ENCODE measurements around the gene SHLD1. TPM values are rescaled to one million over a fixed set of nuclear protein-coding genes. Genes with fewer than 3 reads are reported as not detected.
"Not testable (repeated sequence)": the region's sequence is repeated elsewhere in the genome, so short reads cannot be mapped to it uniquely, and the experiment has no call there.

The SHLD1 gene
- total RNA-seq, 1 donor from 2014 or later = 3.1 TPM

DNA sequence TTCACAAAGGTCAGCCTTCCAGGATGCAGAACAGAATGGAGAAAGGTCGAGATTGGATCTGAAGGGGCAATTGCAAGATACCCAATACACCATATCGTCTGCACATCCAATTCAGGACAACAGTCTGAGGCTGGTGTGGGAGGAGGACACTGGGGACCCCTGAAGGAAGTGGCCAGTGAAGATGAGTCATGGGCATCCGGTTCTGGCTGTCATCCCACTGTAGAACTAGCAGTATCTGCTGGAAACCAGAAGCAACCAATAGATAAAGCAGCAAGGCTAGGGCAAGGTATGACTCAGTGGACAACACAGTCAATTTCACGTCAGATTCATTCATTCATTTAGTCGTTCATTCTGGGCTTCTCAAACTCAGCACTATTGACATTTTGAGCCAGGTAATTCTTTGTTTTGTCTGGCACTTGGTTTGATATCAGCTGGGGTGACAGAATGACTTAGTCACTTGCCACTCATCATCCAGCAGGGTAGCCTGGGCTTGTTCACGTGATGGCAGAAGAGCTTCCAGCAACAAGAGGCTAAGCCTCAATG, 30.3 kb upstream of the SHLD1 start:
- Mint-ChIP-seq H3K4me1 (ENCODE audit: low read depth) (peaks cover 4% of the 10 kb centered on the region), H3K27me3 (ENCODE audit: low read depth) (peaks cover 4% of the 10 kb centered on the region), H3K27ac (ENCODE audit: unreplicated experiment) (no peak overlapping the region), H3K4me3 (ENCODE audit: unreplicated experiment) (no peak overlapping the region), H3K36me3 (ENCODE audit: low read depth) (no peaks in the 10 kb centered on the region), H3K9me3 (ENCODE audit: low read depth) (peaks cover 11% of the 10 kb centered on the region)
- DNase-seq (ENCODE audit: low spot score) = no peak
- TF ChIP-seq, protein P1, sequence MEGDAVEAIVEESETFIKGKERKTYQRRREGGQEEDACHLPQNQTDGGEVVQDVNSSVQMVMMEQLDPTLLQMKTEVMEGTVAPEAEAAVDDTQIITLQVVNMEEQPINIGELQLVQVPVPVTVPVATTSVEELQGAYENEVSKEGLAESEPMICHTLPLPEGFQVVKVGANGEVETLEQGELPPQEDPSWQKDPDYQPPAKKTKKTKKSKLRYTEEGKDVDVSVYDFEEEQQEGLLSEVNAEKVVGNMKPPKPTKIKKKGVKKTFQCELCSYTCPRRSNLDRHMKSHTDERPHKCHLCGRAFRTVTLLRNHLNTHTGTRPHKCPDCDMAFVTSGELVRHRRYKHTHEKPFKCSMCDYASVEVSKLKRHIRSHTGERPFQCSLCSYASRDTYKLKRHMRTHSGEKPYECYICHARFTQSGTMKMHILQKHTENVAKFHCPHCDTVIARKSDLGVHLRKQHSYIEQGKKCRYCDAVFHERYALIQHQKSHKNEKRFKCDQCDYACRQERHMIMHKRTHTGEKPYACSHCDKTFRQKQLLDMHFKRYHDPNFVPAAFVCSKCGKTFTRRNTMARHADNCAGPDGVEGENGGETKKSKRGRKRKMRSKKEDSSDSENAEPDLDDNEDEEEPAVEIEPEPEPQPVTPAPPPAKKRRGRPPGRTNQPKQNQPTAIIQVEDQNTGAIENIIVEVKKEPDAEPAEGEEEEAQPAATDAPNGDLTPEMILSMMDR (IDR thresholded peaks at IDR 0.05) = no peak

DNA sequence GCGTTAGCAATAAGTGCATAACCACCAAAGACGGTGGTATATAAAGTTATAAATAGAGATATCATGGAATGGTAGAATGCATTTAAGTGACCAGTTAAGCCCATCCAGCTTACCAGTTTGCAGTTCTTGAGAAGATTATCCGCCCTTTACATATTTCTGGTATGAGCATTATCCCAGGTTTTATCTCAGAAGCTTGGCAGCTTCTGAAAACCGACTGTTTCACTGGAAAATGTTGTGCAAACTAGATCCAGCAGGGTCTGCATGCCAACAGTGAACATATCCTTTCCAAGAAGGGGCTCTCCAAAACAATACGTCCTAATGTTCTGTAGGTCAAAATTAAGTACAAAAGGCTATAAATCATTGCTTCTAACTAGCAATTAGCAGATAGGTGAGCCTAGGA, 29.5 kb upstream of the SHLD1 start:
- DNase-seq (ENCODE audit: low spot score) = no peak
- peaks cover 4% of the 10 kb centered on the region for H3K27me3 Mint-ChIP-seq (ENCODE audit: low read depth)
- TF ChIP-seq, protein P1 (IDR thresholded peaks at IDR 0.05) = no peak
- H3K4me1 Mint-ChIP-seq (ENCODE audit: low read depth) = peaks cover 4% of the 10 kb centered on the region
- no peaks in the 10 kb centered on the region for H3K36me3 Mint-ChIP-seq (ENCODE audit: low read depth)
- H3K9me3 Mint-ChIP-seq (ENCODE audit: low read depth) = peaks cover 4% of the 10 kb centered on the region
- H3K27ac Mint-ChIP-seq (ENCODE audit: unreplicated experiment) = no peak overlapping the region
- H3K4me3 Mint-ChIP-seq (ENCODE audit: unreplicated experiment) = no peak overlapping the region

DNA sequence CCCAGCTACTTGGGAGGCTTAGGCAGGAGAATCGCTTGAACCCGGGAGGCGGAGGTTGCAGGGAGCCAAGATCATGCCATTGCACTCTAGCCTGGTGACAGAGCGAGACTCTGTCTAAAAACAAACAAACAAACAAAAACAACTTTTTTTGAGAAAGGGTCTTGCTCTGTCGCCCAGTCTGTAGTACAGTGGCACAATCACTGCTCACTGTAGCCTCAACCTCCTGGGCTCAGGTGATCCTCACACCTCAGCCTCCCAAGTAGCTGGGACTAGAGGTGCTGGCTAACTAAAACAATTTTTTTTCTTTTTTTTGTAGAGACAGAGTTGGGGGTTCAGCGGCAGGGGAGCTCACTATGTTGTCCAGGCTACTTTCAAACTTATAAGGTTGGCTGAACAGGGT, 28.8 kb upstream of the SHLD1 start:
- not testable (repeated sequence) for H3K27ac Mint-ChIP-seq (ENCODE audit: unreplicated experiment); H3K4me3 Mint-ChIP-seq (ENCODE audit: unreplicated experiment); H3K36me3 Mint-ChIP-seq (ENCODE audit: low read depth); H3K4me1 Mint-ChIP-seq (ENCODE audit: low read depth); H3K9me3 Mint-ChIP-seq (ENCODE audit: low read depth); H3K27me3 Mint-ChIP-seq (ENCODE audit: low read depth); DNase-seq (ENCODE audit: low spot score)

DNA sequence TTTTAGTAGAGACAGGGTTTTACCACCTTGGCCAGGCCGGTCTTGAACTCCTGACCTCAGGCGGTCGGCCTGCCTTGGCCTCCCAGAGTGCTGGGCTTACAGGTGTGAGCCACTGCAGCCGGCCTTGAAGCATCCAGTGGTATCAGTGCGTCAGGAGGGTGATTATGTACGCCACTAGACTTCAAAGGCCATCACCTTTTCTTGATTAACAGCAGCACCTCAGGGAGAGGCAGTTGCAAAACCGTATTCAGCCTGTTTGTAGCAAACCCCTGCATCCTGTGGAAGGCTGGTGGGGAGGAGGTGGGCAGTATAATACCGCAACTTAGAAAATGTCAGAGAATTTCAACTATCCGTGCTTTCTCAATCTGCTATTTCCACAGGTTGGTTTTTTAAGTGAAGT, 27.3 kb upstream of the SHLD1 start:
- no peak for DNase-seq (ENCODE audit: low spot score)
- H3K9me3 Mint-ChIP-seq (ENCODE audit: low read depth) = peaks cover 6% of the 10 kb centered on the region
- H3K4me1 Mint-ChIP-seq (ENCODE audit: low read depth) = peaks cover 4% of the 10 kb centered on the region
- H3K27me3 Mint-ChIP-seq (ENCODE audit: low read depth) = peaks cover 8% of the 10 kb centered on the region
- no peak overlapping the region for H3K27ac Mint-ChIP-seq (ENCODE audit: unreplicated experiment)
- H3K36me3 Mint-ChIP-seq (ENCODE audit: low read depth) = no peaks in the 10 kb centered on the region
- no peak overlapping the region for H3K4me3 Mint-ChIP-seq (ENCODE audit: unreplicated experiment)
- TF ChIP-seq, protein P1 (IDR thresholded peaks at IDR 0.05) = no peak

DNA sequence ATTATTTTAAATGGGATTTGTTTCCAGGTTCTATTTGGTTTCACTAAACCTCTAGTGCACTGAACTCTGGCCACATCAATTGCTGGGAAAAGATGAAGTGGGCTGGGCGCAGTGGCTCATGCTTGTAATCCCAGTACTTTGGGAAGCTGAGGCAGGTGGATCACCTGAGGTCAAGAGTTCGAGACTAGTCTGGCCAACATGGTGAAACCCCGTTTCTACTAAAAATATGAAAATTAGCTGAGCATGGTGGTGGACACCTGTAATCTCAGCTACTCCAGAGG, 25.1 kb upstream of the SHLD1 start:
- H3K36me3 Mint-ChIP-seq (ENCODE audit: low read depth); H3K27me3 Mint-ChIP-seq (ENCODE audit: low read depth); DNase-seq (ENCODE audit: low spot score); H3K27ac Mint-ChIP-seq (ENCODE audit: unreplicated experiment); H3K9me3 Mint-ChIP-seq (ENCODE audit: low read depth); H3K4me3 Mint-ChIP-seq (ENCODE audit: unreplicated experiment): not testable (repeated sequence)
- H3K4me1 Mint-ChIP-seq (ENCODE audit: low read depth) = peaks cover 17% of the 10 kb centered on the region

DNA sequence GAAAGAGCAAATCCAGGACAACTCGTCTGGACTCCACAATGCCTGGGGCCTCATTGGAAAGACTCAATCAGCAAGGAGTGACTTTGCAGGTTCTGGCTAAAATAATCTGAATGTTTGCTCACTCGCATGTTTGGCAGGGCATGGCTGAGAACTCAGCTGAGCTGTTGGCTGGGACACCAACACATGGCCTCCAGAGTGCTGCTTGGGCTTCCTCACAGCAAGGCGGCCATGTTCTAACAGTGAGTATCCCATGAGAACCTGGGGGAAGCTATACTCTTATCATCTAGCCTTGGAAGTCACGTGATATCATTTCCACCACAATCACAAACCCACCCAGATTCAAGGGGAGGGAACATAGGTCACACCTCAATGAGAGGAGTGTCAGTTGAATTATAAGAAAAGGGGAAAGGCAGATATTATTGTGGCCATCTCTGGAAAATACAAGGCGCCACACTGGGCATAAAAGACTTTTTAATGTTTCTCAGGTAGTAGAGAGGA, 23.1 kb upstream of the SHLD1 start:
- H3K4me1 Mint-ChIP-seq (ENCODE audit: low read depth) = peaks cover 18% of the 10 kb centered on the region
- TF ChIP-seq, protein P1 (IDR thresholded peaks at IDR 0.05) = no peak
- no peaks in the 10 kb centered on the region for H3K36me3 Mint-ChIP-seq (ENCODE audit: low read depth)
- H3K27me3 Mint-ChIP-seq (ENCODE audit: low read depth) = peaks cover 6% of the 10 kb centered on the region
- DNase-seq (ENCODE audit: low spot score) = no peak
- H3K9me3 Mint-ChIP-seq (ENCODE audit: low read depth) = peaks cover 9% of the 10 kb centered on the region
- no peak overlapping the region for H3K4me3 Mint-ChIP-seq (ENCODE audit: unreplicated experiment)
- H3K27ac Mint-ChIP-seq (ENCODE audit: unreplicated experiment) = no peak overlapping the region
